Caco-2 (cell line): Measurements from ENCODE around the gene PEAK3. TPM values are rescaled to one million over a fixed set of nuclear protein-coding genes. Genes with fewer than 3 reads are reported as not detected.
A peak's percentile ranks its signal among the peaks of the same experiment; 100 is the strongest.

Source experiments
- BruUV-seq: library from RNA; stranded (reverse); fragments of 400-500 nt; replicated peaks from 2 replicates; lab custom pipeline; 2021; lab: Mats Ljungman, UMichigan
- CTCF ChIA-PET: fragments of 300-600 bp; sonication (Branson Sonifier 250); formaldehyde crosslinking; loops from one replicate; lab custom pipeline; 2022; ENCODE audit warnings: antibody characterized with exemption; lab: Charles Lee
- POLR2A ChIA-PET: fragments of 300-600 bp; sonication (Branson Sonifier 250); formaldehyde crosslinking; loops from one replicate; lab custom pipeline; 2022; ENCODE audit warnings: antibody characterized with exemption; lab: Charles Lee
- DNase-seq, 2 experiments: peaks; one replicate each; pipeline versions ENCODE4 v3.0.0 to v3.0.0-alpha.2; 2020 to 2022
- H3K27me3 ChIP-seq: replicated peaks from 2 replicates; pipeline ENCODE4 v1.6.0; 2011; ENCODE audit warnings: low read length; ENCODE audit not compliant: control insufficient read depth, insufficient read depth
- H3K36me3 ChIP-seq: 2 replicates; pipeline ENCODE4 v1.5.1; 2011; ENCODE audit warnings: low read length; ENCODE audit not compliant: control insufficient read depth, insufficient read depth
- H3K4me1 ChIP-seq: fragments of 250-450 bp; sonication (Bioruptor Pico); 2 replicates; pipeline ENCODE4 v1.5.1; 2020; ENCODE audit warnings: mild to moderate bottlenecking
- H3K4me3 ChIP-seq: 2 replicates; pipeline ENCODE4 v1.5.1; 2011; ENCODE audit warnings: low read depth, mild to moderate bottlenecking, control low read depth, low read length
- H3K9me3 ChIP-seq: fragments of 250-450 bp; sonication (Bioruptor Pico); 2 replicates; pipeline ENCODE4 v1.5.1; 2020; ENCODE audit warnings: mild to moderate bottlenecking, moderate library complexity
- H3K27ac Mint-ChIP-seq: one replicate; pipeline ENCODE4 v1.8.0; 2022; ENCODE audit warnings: mixed read lengths; ENCODE audit not compliant: unreplicated experiment
- H3K27me3 Mint-ChIP-seq: one replicate; pipeline ENCODE4 v1.8.0; 2022; ENCODE audit warnings: mixed read lengths; ENCODE audit not compliant: insufficient read depth, unreplicated experiment
- H3K36me3 Mint-ChIP-seq: one replicate; pipeline ENCODE4 v1.8.0; 2022; ENCODE audit warnings: mild to moderate bottlenecking, mixed read lengths; ENCODE audit not compliant: insufficient read depth, unreplicated experiment
- H3K4me1 Mint-ChIP-seq: one replicate; pipeline ENCODE4 v1.8.0; 2022; ENCODE audit warnings: low read depth, mixed read lengths; ENCODE audit not compliant: unreplicated experiment
- H3K4me3 Mint-ChIP-seq: one replicate; pipeline ENCODE4 v1.8.0; 2022; ENCODE audit warnings: mild to moderate bottlenecking, moderate library complexity, mixed read lengths; ENCODE audit not compliant: unreplicated experiment
- H3K9me3 Mint-ChIP-seq: one replicate; pipeline ENCODE4 v1.8.0; 2022; ENCODE audit warnings: mixed read lengths; ENCODE audit not compliant: unreplicated experiment
- CTCF ChIP-seq, 2 experiments: fragments of 200-600 bp in 1 of 2; IDR thresholded peaks; 1 replicate in 1 of 2; 2 replicates in 1 of 2; pipeline versions ENCODE4 v1.5.1 to v1.8.0; 2011 to 2022; ENCODE audit warnings: antibody characterized with exemption in 1 of 2, control low read depth in 1 of 2, inconsistent platforms in 1 of 2, low read depth in 1 of 2, low read length in 1 of 2, mild to moderate bottlenecking in 1 of 2, moderate library complexity in 1 of 2; ENCODE audit not compliant: insufficient read depth in 1 of 2, severe bottlenecking in 1 of 2, unreplicated experiment in 1 of 2
- intact Hi-C: fragments of 100-400 bp; cut with micrococcal nuclease; formaldehyde crosslinking; loops from one replicate; pipeline ENCODE4 v1.10.0; 2022; ENCODE audit not compliant: unreplicated experiment
- total RNA-seq: library from RNA; stranded (reverse); gene quantifications from 2 replicates; pipeline ENCODE4 v1.2.3, GENCODE V29; 2022

Gene PEAK3
- total RNA-seq, 1 experiment from 2014 or later = not detected

- Mint-ChIP-seq H3K36me3 (peaks cover 82% of the 10 kb centered on the region), H3K4me3 (peak overlapping the region; percentile 51), H3K9me3 (no peaks in the 10 kb centered on the region), H3K4me1 (peaks cover 23% of the 10 kb centered on the region), H3K27ac (peak overlapping the region; percentile 79), H3K27me3 (no peaks in the 10 kb centered on the region)
- Histone ChIP-seq H3K4me1 (peaks cover 37% of the 10 kb centered on the region), H3K9me3 (no peaks in the 10 kb centered on the region), H3K27me3 (no peaks in the 10 kb centered on the region), H3K36me3 (peaks cover 2% of the 10 kb centered on the region), H3K4me3 (no peak overlapping the region)
- DNase-seq = no peak
- intact Hi-C loops = loop anchor here (5.0 kb wide), 1 partner anchor 77 kb away; no protein-coding TSS in a partner anchor
- CTCF ChIA-PET = interaction anchor here (0.6 to 1.0 kb wide), 2 partner anchors 24 to 77 kb away, joined by 3 to 8 read pairs; partner anchors contain the start of gene DOT1L
- TF ChIP-seq CTCF (IDR thresholded peaks at IDR 0.05; ENCODE audit: insufficient read depth in 1 of 2, low read depth in 1 of 2, low read length in 1 of 2, severe bottlenecking in 1 of 2, unreplicated experiment in 1 of 2) = no peak
- POLR2A ChIA-PET = no interaction called here
- BruUV-seq = no TSS peak
These were observed 41.9 kb downstream of the PEAK3 start for GRCh38 chr19:2239771-2240770.

GRCh38 chr19:2239173-2239572, 42.8 kb downstream of the PEAK3 start:
- H3K27me3 Mint-ChIP-seq = no peaks in the 10 kb centered on the region
- CTCF ChIA-PET = interaction anchor here (1.0 kb wide), 1 partner anchor 24 kb away, joined by 8 read pairs; no protein-coding TSS in a partner anchor
- peak overlapping the region; percentile 51 for H3K4me3 Mint-ChIP-seq
- no peaks in the 10 kb centered on the region for H3K27me3 ChIP-seq
- POLR2A ChIA-PET = interaction anchor here (0.6 kb wide), 1 partner anchor 153 kb away, joined by 4 read pairs; no protein-coding TSS in a partner anchor
- peaks cover 37% of the 10 kb centered on the region for H3K4me1 ChIP-seq
- no TSS peak for BruUV-seq
- peaks cover 23% of the 10 kb centered on the region for H3K4me1 Mint-ChIP-seq
- DNase-seq = no peak
- H3K27ac Mint-ChIP-seq = peak overlapping the region; percentile 79
- no peak for TF ChIP-seq CTCF (IDR thresholded peaks at IDR 0.05; ENCODE audit: insufficient read depth in 1 of 2, low read depth in 1 of 2, low read length in 1 of 2, severe bottlenecking in 1 of 2, unreplicated experiment in 1 of 2)
- H3K9me3 Mint-ChIP-seq = no peaks in the 10 kb centered on the region
- peaks cover under 1% of the 10 kb centered on the region; the same call in 1 of the 2 replicates for H3K36me3 ChIP-seq
- no peaks in the 10 kb centered on the region for H3K9me3 ChIP-seq
- intact Hi-C loops = loop anchor here (5.0 kb wide), 1 partner anchor 78 kb away; no protein-coding TSS in a partner anchor
- peaks cover 80% of the 10 kb centered on the region for H3K36me3 Mint-ChIP-seq
- no peak overlapping the region for H3K4me3 ChIP-seq

GRCh38 chr19:2237869-2238153, 44.2 kb downstream of the PEAK3 start:
- intact Hi-C loops = loop anchor here (2.0 to 5.0 kb wide), 3 partner anchors 31 to 81 kb away; no protein-coding TSS in a partner anchor
- Mint-ChIP-seq H3K4me3 (peak overlapping the region; percentile 84), H3K27me3 (no peaks in the 10 kb centered on the region), H3K27ac (peak overlapping the region; percentile 94), H3K4me1 (peaks cover 23% of the 10 kb centered on the region), H3K36me3 (peaks cover 82% of the 10 kb centered on the region), H3K9me3 (no peaks in the 10 kb centered on the region)
- ChIA-PET POLR2A (interaction anchor here (1.0 kb wide), 1 partner anchor 69 kb away, joined by 7 read pairs; no protein-coding TSS in a partner anchor), CTCF (no interaction called here)
- H3K4me1 ChIP-seq = peaks cover 37% of the 10 kb centered on the region
- TF ChIP-seq CTCF (IDR thresholded peaks at IDR 0.05; ENCODE audit: insufficient read depth in 1 of 2, low read depth in 1 of 2, low read length in 1 of 2, severe bottlenecking in 1 of 2, unreplicated experiment in 1 of 2) = no peak
- H3K27me3 ChIP-seq = no peaks in the 10 kb centered on the region
- DNase-seq = no peak
- H3K4me3 ChIP-seq = peak overlapping the region; percentile 65
- H3K9me3 ChIP-seq = no peaks in the 10 kb centered on the region
- no peaks in the 10 kb centered on the region for H3K36me3 ChIP-seq
- no TSS peak for BruUV-seq
